ENCODE measurements around the gene CHRM3.
"Not testable (repeated sequence)": the region's sequence is repeated elsewhere in the genome, so short reads cannot be mapped to it uniquely, and the experiment has no call there.

The CHRM3 gene

GRCh38 chr1:239386453-239387303 lies at the start of gene CHRM3:
Gene CHRM3 (plus strand): TSS chr1:239386568. CDS start chr1:239907452, 520,884 bp downstream.
- DNase-seq, result no peak

- no peak for DNase-seq
Observed at GRCh38 chr1:239337799-239338430, 48.5 kb upstream of the CHRM3 start.

GRCh38 chr1:239347776-239348175 lies 38.6 kb upstream of the CHRM3 start:
- no peak for DNase-seq

GRCh38 chr1:239348635-239349353 lies 37.6 kb upstream of the CHRM3 start:
- DNase-seq, result no peak

GRCh38 chr1:239349699-239350098 lies 36.7 kb upstream of the CHRM3 start:
- DNase-seq, result no peak

GRCh38 chr1:239353536-239353935 lies 32.8 kb upstream of the CHRM3 start:
- no peak for DNase-seq

- DNase-seq, result no peak
Observed at GRCh38 chr1:239354231-239354630, 32.1 kb upstream of the CHRM3 start.

GRCh38 chr1:239357867-239358266 lies 28.5 kb upstream of the CHRM3 start:
- DNase-seq, result no peak

- no peak for DNase-seq
Observed at GRCh38 chr1:239361403-239361802, 25.0 kb upstream of the CHRM3 start.

GRCh38 chr1:239363930-239364329 lies 22.4 kb upstream of the CHRM3 start:
- DNase-seq, result no peak

- no peak for DNase-seq
Observed at GRCh38 chr1:239367196-239367810, 19.1 kb upstream of the CHRM3 start.

- no peak for DNase-seq
Observed at GRCh38 chr1:239368436-239369109, 17.8 kb upstream of the CHRM3 start.

- DNase-seq, result not testable (repeated sequence)
Observed at GRCh38 chr1:239370869-239371268, 15.5 kb upstream of the CHRM3 start.

- no peak for DNase-seq
Observed at GRCh38 chr1:239382666-239383065, 3.7 kb upstream of the CHRM3 start.

- no peak for DNase-seq
Observed at GRCh38 chr1:239383714-239384113, 2.7 kb upstream of the CHRM3 start.

- DNase-seq, result no peak
Observed at GRCh38 chr1:239387304-239388158, 1.2 kb downstream of the CHRM3 start.

GRCh38 chr1:239388159-239388485 lies 1.8 kb downstream of the CHRM3 start:
- no peak for DNase-seq

- no peak for DNase-seq
Observed at GRCh38 chr1:239388578-239388977, 2.2 kb downstream of the CHRM3 start.

- DNase-seq, result no peak
Observed at GRCh38 chr1:239389703-239390102, 3.3 kb downstream of the CHRM3 start.

- DNase-seq, result no peak
Observed at GRCh38 chr1:239392271-239392670, 5.9 kb downstream of the CHRM3 start.

- DNase-seq, result no peak
Observed at GRCh38 chr1:239394107-239394506, 7.7 kb downstream of the CHRM3 start.

- no peak for DNase-seq
Observed at GRCh38 chr1:239413916-239414315, 27.5 kb downstream of the CHRM3 start.

Measured in activated T-cell treated with anti-CD3 and anti-CD28 coated beads, Interleukin-2, amount 50 U/mL, for 1 hour (primary cell).